H1 (cell line): Measurements from ENCODE around the gene PARD3.

Source experiments
- BACH1 ChIP-seq: IDR thresholded peaks from 2 replicates; pipeline ENCODE4 v1.6.1; 2012; ENCODE audit warnings: low read length, improper control_type of control experiment
- BCL11A ChIP-seq, 2 experiments: IDR thresholded peaks; one replicate each; pipeline ENCODE4 v1.6.1; 2011; ENCODE audit warnings: low read depth in 2 of 2, low read length in 2 of 2, mild to moderate bottlenecking in 2 of 2
- CHD1 ChIP-seq: IDR thresholded peaks from 2 replicates; pipeline ENCODE4 v1.6.1; 2012; ENCODE audit warnings: low read depth, low read length, improper control_type of control experiment
- CHD2 ChIP-seq: IDR thresholded peaks from 2 replicates; pipeline ENCODE4 v1.6.1; 2012; ENCODE audit warnings: low read length, improper control_type of control experiment
- GABPA ChIP-seq: IDR thresholded peaks from 2 replicates; pipeline ENCODE4 v1.6.1; 2011; ENCODE audit warnings: mild to moderate bottlenecking, low read length, moderate library complexity, borderline replicate concordance; ENCODE audit not compliant: insufficient read depth
- HDAC2 ChIP-seq, 2 experiments: fragments of 300-600 bp in 1 of 2; sonication (generic) in 1 of 2; IDR thresholded peaks; 2 replicates each; pipeline ENCODE4 v1.6.1; 2011 to 2012; ENCODE audit warnings: low read depth in 2 of 2, low read length in 2 of 2, mild to moderate bottlenecking in 2 of 2, moderate library complexity in 2 of 2, borderline replicate concordance in 1 of 2, inconsistent platforms in 1 of 2
- MAFK ChIP-seq: IDR thresholded peaks from 2 replicates; pipeline ENCODE4 v1.6.1; 2012; ENCODE audit warnings: low read depth, mild to moderate bottlenecking, improper control_type of control experiment, low read length
- PHF8 ChIP-seq: fragments of 200-600 bp; sonication (generic); conservative IDR thresholded peaks from 2 replicates; pipeline ENCODE4 v1.7.1; 2012; ENCODE audit warnings: low read depth, mild to moderate bottlenecking, inconsistent platforms, low read length, moderate library complexity
- POLR2A ChIP-seq, 2 experiments: IDR thresholded peaks; 1 replicate in 1 of 2; 2 replicates in 1 of 2; pipeline ENCODE4 v1.6.1; 2011; ENCODE audit warnings: low read depth in 2 of 2, low read length in 2 of 2, mild to moderate bottlenecking in 2 of 2; ENCODE audit errors: control extremely low read depth in 1 of 2
- SUZ12 ChIP-seq: fragments of 200-600 bp; sonication (generic); IDR thresholded peaks from 2 replicates; pipeline ENCODE4 v1.6.1; 2012; ENCODE audit warnings: mild to moderate bottlenecking, inconsistent platforms, low read length, moderate library complexity, mixed read lengths
- TBP ChIP-seq: IDR thresholded peaks from 2 replicates; pipeline ENCODE4 v1.6.1; 2011; ENCODE audit warnings: low read depth, low read length, improper control_type of control experiment
- YY1 ChIP-seq: IDR thresholded peaks from 2 replicates; pipeline ENCODE4 v1.6.1; 2011; ENCODE audit warnings: low read depth, mild to moderate bottlenecking, low read length
- TF ChIP-seq, protein P1 (sequence below), 3 experiments: IDR thresholded peaks; 1 replicate in 2 of 3; 2 replicates in 1 of 3; pipeline versions ENCODE4 v1.5.1 to v1.6.1; 2011; ENCODE audit warnings: low read length in 3 of 3, mild to moderate bottlenecking in 3 of 3, inconsistent platforms in 2 of 3, low read depth in 1 of 3, moderate library complexity in 1 of 3; ENCODE audit not compliant: insufficient read depth in 1 of 3; ENCODE audit errors: control extremely low read depth in 1 of 3

- TF ChIP-seq MAFK (no peak), HDAC2 (IDR thresholded peaks at IDR 0.05; ENCODE audit: borderline replicate concordance in 1 of 2, low read depth in 2 of 2, low read length in 2 of 2) (no peak), POLR2A (IDR thresholded peaks at IDR 0.05; ENCODE audit: control extremely low read depth in 1 of 2, low read depth in 2 of 2, low read length in 2 of 2) (no peak), BACH1 (no peak), PHF8 (no peak), CHD2 (no peak), YY1 (no peak), CHD1 (no peak), BCL11A (IDR thresholded peaks at IDR 0.05; ENCODE audit: low read depth in 2 of 2, low read length in 2 of 2) (no peak), SUZ12 (no peak), TBP (no peak), GABPA (no peak)
- TF ChIP-seq, protein P1, sequence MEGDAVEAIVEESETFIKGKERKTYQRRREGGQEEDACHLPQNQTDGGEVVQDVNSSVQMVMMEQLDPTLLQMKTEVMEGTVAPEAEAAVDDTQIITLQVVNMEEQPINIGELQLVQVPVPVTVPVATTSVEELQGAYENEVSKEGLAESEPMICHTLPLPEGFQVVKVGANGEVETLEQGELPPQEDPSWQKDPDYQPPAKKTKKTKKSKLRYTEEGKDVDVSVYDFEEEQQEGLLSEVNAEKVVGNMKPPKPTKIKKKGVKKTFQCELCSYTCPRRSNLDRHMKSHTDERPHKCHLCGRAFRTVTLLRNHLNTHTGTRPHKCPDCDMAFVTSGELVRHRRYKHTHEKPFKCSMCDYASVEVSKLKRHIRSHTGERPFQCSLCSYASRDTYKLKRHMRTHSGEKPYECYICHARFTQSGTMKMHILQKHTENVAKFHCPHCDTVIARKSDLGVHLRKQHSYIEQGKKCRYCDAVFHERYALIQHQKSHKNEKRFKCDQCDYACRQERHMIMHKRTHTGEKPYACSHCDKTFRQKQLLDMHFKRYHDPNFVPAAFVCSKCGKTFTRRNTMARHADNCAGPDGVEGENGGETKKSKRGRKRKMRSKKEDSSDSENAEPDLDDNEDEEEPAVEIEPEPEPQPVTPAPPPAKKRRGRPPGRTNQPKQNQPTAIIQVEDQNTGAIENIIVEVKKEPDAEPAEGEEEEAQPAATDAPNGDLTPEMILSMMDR (IDR thresholded peaks at IDR 0.05; ENCODE audit: control extremely low read depth in 1 of 3, insufficient read depth in 1 of 3, low read depth in 1 of 3, low read length in 3 of 3) = no peak
These were observed 681.7 kb downstream of the PARD3 start for GRCh38 chr10:34133406-34133805.
